K562 (cell line): ENCODE data around the gene NAALAD2. TPM values are rescaled to one million over a fixed set of nuclear protein-coding genes. Genes with fewer than 3 reads are reported as not detected.

Experiments
- IRF9 ChIP-seq: fragments of 450-650 bp; IDR thresholded peaks from 2 replicates; pipeline ENCODE4 v1.6.1; 2016; ENCODE audit warnings: missing biosample characterization, missing genetic modification characterization
- REST ChIP-seq, 2 experiments: fragments of 450-650 bp; formaldehyde crosslinking in 1 of 2; IDR thresholded peaks; 2 replicates each; pipeline versions ENCODE4 v1.4.0 to v1.6.1; 2014 to 2020; ENCODE audit warnings: mild to moderate bottlenecking in 2 of 2, borderline replicate concordance in 1 of 2, low read depth in 1 of 2
- THAP12 ChIP-seq: fragments of 250-450 bp; sonication (Bioruptor Pico); IDR thresholded peaks from 2 replicates; pipeline ENCODE4 v1.9.0; 2021; ENCODE audit warnings: mild to moderate bottlenecking, inconsistent platforms
- polyA plus RNA-seq, 8 experiments: library from polyadenylated mRNA; depleted of rRNA in 4 of 8; stranded (reverse) in 5 of 8; unstranded in 3 of 8; fragments of >200 nt; fragmentation: Nextera tagmentation in 2 of 8; fragmentation: Illumina TruSeq in 1 of 8; extraction: Ambion mirVana in 2 of 8; extraction: Trizol in 1 of 8; gene quantifications; 2 replicates each; pipeline versions ENCODE4 v1.2.1 to v1.2.3, GENCODE V29; 2011 to 2014; ENCODE audit warnings: inconsistent platforms in 1 of 8, missing spikeins in 1 of 8
- total RNA-seq, 7 experiments: library from RNA; depleted of rRNA in 6 of 7; stranded (reverse); fragments of >200 nt in 6 of 7; fragmentation: Illumina TruSeq in 2 of 7; extraction: Trizol in 2 of 7; gene quantifications; 2 replicates each; pipeline versions ENCODE4 v1.2.1 to v1.2.3, GENCODE V29; 2011 to 2021; ENCODE audit warnings: low replicate concordance in 1 of 7

The NAALAD2 gene
- total and polyA plus RNA-seq, 9 of the 15 experiments (the other 6 are each of a cell fraction or from before 2014, with no cell fraction given) = 0.05 to 0.24 (median 0.12) TPM

- no peak for TF ChIP-seq REST (IDR thresholded peaks at IDR 0.05; ENCODE audit: borderline replicate concordance)
- TF ChIP-seq REST (CRISPR knock-in tag; IDR thresholded peaks at IDR 0.05; ENCODE audit: low read depth) = no peak
- TF ChIP-seq THAP12 = no peak
- no peak for TF ChIP-seq IRF9 (tag)
Measured at GRCh38 chr11:90197377-90197776, 62.9 kb downstream of the NAALAD2 start (continued).
